ENCODE measurements around the gene PGBD2. TPM values are rescaled to one million over a fixed set of nuclear protein-coding genes. Genes with fewer than 3 reads are reported as not detected.

Gene PGBD2
- total and polyA plus RNA-seq, 4 donors, result 3.5 to 12.5 (median 5.0) TPM

DNA sequence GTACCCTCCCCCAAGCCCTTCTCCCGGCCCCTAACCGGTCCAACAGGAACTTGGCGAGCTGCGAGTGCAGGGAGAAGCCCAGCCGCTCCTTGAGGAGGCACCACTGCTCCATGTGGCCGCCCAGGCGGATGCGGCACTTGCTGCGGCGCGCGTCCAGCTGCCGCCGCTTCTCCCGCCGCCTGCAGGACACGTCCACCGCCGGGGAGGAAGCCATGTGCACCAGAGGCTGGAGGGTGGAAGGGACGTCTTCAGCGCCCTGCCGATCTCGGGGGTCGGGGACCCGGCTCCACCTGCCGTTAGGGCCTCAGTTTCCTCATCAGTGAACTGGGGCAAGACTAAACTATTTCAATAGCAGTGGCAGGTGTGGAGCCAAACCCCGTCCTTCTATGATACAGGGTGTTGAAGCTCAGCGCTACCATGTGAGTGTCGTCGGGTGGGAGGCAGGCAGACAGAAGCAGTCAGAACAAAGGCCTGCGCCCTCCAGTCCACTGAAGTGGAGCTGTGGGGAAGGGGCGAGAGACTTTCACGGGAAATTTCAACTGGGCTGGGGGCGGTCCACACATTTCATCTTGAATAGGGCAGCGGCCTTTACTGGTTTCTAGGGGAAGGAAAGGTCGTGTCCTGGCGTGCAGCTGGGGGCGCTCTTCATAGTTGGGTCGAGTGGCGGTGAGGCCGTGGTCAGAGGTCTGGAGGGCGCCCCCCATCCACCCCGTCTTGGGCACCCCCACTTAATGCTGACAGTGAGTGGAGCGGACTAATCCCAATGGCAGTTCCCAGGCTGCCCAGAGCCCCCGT is 47.7 kb upstream of the PGBD2 start:
- 1% methylated on average over 45 of the region's 45 CpGs for WGBS, 2 donors
- ATAC-seq (ENCODE audit: insufficient read depth, low FRiP score), result peak; percentile 32
- peak; percentile 3 for TF ChIP-seq CTCF (IDR thresholded peaks at IDR 0.05; ENCODE audit: control extremely low read depth, extremely low read depth)

GRCh38 chr1:248858891-248859889 is 46.8 kb upstream of the PGBD2 start, which contains the start of gene ZNF692:
ZNF692 (minus strand) TSS chr1:248859085; CDS start chr1:248858309, 776 bp downstream.
- H3K27me3 ChIP-seq (ENCODE audit: control insufficient read depth in 3 of 3, insufficient read depth in 3 of 3, low read length in 2 of 3), result no peaks in the 10 kb centered on the region
- DNase-seq, result peak; percentile 97 to 98 (median 98)
- peak within 1 kb of the TSS; percentile 50 for H3K4me3 ChIP-seq
- peak within 1 kb of the TSS; percentile 89 to 92 for H3K27ac ChIP-seq (ENCODE audit: low read depth in 1 of 2, low read length in 1 of 2)
- TF ChIP-seq CTCF (IDR thresholded peaks at IDR 0.05; ENCODE audit: control extremely low read depth, extremely low read depth), result no peak
- peak; percentile 92 for ATAC-seq (ENCODE audit: insufficient read depth, low FRiP score)
- H3K36me3 ChIP-seq (ENCODE audit: control insufficient read depth in 4 of 4, insufficient read depth in 4 of 4, low read length in 4 of 4), result peaks cover 0 to 3% (median under 1%) of the 10 kb centered on the region in 4 donors
- H3K4me1 ChIP-seq (ENCODE audit: control insufficient read depth in 5 of 5, insufficient read depth in 5 of 5, low read length in 5 of 5), result peaks cover 0 to 35% (median 8%) of the 10 kb centered on the region in 5 donors
- H3K9ac ChIP-seq (ENCODE audit: insufficient read depth in 1 of 2, low read length in 2 of 2), result peak within 1 kb of the TSS; percentile 83 to 96
- WGBS, 2 donors, result 2 to 4% methylated on average over 54 to 62 of the region's 62 CpGs
- no peaks in the 10 kb centered on the region for H3K9me3 ChIP-seq (ENCODE audit: control insufficient read depth in 4 of 4, insufficient read depth in 3 of 4, low read length in 3 of 4)

More for the DNA sequence above, 47.7 kb upstream of the PGBD2 start:
- Histone ChIP-seq H3K27ac (ENCODE audit: low read depth in 1 of 2, low read length in 1 of 2) (peak overlapping the region; percentile 69 to 89), H3K27me3 (ENCODE audit: control insufficient read depth in 3 of 3, insufficient read depth in 3 of 3, low read length in 2 of 3) (no peaks in the 10 kb centered on the region), H3K4me3 (peak overlapping the region; percentile 46), H3K36me3 (ENCODE audit: control insufficient read depth in 4 of 4, insufficient read depth in 4 of 4, low read length in 4 of 4) (peaks cover 0 to 9% (median 2%) of the 10 kb centered on the region in 4 donors), H3K9me3 (ENCODE audit: control insufficient read depth in 4 of 4, insufficient read depth in 3 of 4, low read length in 3 of 4) (no peaks in the 10 kb centered on the region), H3K9ac (ENCODE audit: insufficient read depth in 1 of 2, low read length in 2 of 2) (peak overlapping the region; percentile 61 to 62), H3K4me1 (ENCODE audit: control insufficient read depth in 5 of 5, insufficient read depth in 5 of 5, low read length in 5 of 5) (peaks cover 0 to 29% (median 8%) of the 10 kb centered on the region in 5 donors)
- peak; percentile 77 to 87 (median 85) for DNase-seq

DNA sequence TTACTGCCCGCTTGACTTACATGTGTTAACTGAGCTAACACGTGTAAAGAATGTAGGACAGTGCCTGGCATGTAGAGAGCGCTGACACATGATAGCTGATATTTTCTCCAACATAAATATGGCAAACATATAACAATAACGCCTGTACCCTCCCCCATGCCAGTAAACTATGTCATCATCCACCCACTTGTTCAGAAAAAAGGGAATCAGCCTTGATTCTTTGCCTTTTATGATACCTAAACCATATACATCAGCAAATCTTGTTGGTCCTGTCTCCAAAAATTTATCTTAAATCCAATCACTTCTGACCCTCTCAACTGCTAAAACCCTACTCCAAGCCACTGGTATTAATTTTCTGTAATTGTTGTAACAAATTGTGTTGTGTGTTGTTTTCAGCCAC is 46.0 kb upstream of the PGBD2 start:
- no peak overlapping the region for H3K4me3 ChIP-seq
- H3K27me3 ChIP-seq (ENCODE audit: control insufficient read depth in 3 of 3, insufficient read depth in 3 of 3, low read length in 2 of 3), result no peaks in the 10 kb centered on the region
- 82 to 84% methylated on average over 4 of the region's 4 CpGs for WGBS, 2 donors
- ATAC-seq (ENCODE audit: insufficient read depth, low FRiP score) (no peak), DNase-seq (no peak)
- H3K4me1 ChIP-seq (ENCODE audit: control insufficient read depth in 5 of 5, insufficient read depth in 5 of 5, low read length in 5 of 5), result peaks cover 0 to 35% (median 8%) of the 10 kb centered on the region in 5 donors
- peak overlapping the region in 1 of 2 donors; percentile 96 for H3K9ac ChIP-seq (ENCODE audit: insufficient read depth in 1 of 2, low read length in 2 of 2)
- peak overlapping the region in 1 of 2 donors; percentile 89 for H3K27ac ChIP-seq (ENCODE audit: low read depth in 1 of 2, low read length in 1 of 2)
- H3K9me3 ChIP-seq (ENCODE audit: control insufficient read depth in 4 of 4, insufficient read depth in 3 of 4, low read length in 3 of 4), result no peaks in the 10 kb centered on the region
- TF ChIP-seq CTCF (IDR thresholded peaks at IDR 0.05; ENCODE audit: control extremely low read depth, extremely low read depth), result no peak
- peaks cover 0 to 3% (median 0%) of the 10 kb centered on the region in 4 donors for H3K36me3 ChIP-seq (ENCODE audit: control insufficient read depth in 4 of 4, insufficient read depth in 4 of 4, low read length in 4 of 4)
